ENCODE measurements around the gene ECHDC3.

ECHDC3 gene

GRCh38 chr10:11787374-11787773, 45.2 kb downstream of the ECHDC3 start:
- no peak for DNase-seq

DNA sequence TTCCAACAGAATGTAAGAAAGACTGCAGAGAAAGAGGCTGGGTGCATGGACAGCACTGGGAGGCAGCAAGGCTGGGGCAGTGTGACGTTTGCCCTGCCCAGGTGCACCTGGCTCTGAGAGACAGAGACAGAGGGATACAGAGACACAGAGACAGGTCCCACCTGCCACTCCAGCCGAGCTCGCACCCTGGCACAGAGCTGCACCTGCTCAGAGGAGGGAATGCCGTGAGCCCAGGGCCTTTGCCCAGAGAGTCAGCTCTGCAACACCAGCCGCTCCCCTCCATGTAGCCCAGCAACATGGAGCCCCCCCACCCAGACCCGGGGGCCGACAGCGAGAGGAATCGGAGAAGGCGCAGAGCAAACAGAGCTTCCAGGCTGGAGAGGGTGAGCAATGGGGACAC, 45.7 kb downstream of the ECHDC3 start:
- no peak for DNase-seq

- no peak for DNase-seq
These were observed 47.1 kb downstream of the ECHDC3 start for GRCh38 chr10:11789306-11789705.

DNA sequence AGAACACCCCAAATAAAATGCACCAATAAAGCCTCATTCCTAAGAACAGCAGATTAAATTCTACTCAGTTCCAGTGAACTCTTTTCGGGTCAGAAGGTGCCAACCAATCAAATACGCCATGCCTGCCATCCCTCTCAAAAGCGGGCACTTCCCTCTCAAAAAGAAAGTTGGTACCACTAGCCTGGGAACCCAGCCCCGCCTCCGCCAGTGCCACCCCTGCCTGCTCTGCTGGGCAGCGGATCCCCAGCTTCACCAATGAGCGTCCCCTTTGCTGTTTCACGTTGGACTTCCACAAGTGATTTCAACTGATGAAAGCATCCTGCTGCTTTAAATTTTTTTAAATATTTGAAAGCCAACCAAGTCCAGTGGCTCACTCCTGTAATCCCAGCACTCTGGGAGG, 47.8 kb downstream of the ECHDC3 start:
- DNase-seq, result no peak

- no peak for DNase-seq
These were observed 51.7 kb downstream of the ECHDC3 start for GRCh38 chr10:11793762-11794479.

GRCh38 chr10:11794566-11794965, 52.4 kb downstream of the ECHDC3 start:
- no peak for DNase-seq

DNA sequence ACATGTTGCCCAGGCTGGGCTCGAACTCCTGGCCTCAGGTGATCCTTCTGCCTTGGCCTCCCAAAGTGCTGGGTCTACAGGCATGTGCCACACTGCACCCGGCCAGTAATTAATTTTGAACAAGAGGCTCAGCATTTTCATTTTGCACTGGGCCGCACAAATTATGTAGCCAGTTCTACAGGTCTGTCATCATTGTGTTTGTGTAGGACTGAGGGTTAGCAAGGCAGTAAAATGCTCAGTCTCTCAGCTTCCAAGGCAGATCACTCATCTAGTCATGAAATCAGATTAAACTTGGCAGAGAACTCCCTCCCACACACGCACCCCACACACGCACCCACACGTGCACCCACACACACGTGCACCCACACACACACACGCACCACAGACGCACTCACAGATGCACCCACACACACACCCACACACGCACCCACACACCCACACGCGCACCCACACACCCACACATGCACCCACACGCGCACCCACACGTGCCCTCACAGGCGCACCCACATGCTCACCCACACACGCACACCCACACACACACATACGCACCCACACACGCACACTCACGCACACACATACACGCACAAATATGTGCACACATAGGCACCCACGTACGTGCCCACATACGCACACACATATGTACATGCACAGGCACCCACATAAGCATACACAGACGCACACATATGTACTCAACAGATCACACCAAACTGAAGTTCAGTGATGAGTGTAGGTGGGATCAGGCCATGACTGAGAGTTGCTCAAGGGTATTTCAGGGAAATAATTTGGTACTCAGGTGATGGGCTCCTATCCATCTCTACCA, 53.1 kb downstream of the ECHDC3 start:
- DNase-seq, result no peak

DNA sequence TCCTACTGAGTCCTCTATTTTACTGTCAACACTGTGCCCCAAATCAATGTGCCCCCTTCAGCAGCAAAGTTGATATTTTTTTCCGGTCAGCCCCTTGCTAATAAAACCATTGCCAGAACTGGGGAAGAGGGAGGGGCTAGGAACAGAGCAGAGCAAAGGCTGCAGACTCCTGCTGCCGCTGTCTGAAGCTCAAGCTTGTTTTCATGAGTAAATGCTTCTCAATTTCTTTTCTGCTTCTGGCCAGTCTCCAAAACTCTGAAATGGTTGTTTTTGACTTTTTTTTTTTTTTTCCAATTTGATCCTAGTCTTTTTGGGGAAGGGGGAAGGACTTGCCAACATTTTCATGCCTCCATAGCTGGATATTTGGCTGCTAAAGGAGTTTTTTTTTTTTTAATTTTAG, 54.3 kb downstream of the ECHDC3 start:
- DNase-seq, result no peak

DNA sequence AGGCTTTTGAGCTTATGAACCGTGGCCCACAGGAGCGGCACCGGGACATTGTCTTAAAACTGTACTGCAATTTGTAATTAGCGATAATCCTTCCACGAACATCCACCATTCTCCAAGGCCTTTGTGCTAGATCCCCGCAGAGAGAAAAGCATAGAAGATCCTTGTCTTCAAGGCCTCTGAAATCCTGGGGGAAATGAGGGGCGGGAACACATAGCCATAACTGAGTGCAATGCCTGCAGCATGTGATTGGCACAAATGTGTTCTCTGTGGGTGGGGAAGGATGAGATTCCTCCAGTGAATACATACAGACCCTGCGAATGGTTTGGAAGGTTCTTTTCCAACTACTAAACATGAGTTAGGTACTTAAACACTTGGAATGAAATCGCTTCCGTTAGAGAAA, 55.1 kb downstream of the ECHDC3 start:
- DNase-seq, result no peak

DNA sequence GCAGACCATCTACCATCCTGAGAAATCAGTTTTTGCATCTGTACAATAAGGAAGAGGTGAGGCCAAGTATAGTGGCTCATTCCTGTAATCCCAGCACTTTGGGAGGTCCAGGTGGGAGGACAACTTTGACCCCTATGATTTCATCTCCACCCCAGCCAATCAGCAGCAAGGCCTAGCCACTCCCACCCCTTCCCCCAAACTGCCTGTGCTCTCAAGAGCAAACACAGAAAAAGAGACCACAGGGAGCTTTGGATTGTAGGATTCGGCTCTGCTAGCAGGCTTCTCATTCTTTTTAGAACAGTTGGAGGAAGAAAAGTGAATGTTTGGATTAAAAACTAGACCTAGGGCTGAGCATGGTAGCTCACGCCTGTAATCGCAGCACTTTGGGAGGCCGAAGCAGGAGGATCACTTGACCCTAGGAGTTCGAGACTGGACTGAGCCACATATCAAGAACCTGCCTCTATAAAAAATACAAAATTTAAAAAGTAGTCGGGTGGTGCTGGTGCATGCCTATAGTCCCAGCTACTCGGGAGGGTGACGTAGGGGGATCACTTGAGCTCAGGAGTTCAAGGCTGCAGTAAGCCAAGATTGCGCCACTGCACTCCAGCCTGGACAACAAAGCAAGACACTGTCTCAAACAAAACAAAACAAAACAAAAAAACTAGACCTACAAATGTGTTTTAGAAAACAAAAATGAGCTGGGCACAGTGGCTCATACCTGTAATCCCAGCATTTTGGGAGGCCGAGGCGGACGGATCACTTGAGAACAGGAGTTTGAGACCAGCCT, 55.9 kb downstream of the ECHDC3 start:
- no peak for DNase-seq

DNA sequence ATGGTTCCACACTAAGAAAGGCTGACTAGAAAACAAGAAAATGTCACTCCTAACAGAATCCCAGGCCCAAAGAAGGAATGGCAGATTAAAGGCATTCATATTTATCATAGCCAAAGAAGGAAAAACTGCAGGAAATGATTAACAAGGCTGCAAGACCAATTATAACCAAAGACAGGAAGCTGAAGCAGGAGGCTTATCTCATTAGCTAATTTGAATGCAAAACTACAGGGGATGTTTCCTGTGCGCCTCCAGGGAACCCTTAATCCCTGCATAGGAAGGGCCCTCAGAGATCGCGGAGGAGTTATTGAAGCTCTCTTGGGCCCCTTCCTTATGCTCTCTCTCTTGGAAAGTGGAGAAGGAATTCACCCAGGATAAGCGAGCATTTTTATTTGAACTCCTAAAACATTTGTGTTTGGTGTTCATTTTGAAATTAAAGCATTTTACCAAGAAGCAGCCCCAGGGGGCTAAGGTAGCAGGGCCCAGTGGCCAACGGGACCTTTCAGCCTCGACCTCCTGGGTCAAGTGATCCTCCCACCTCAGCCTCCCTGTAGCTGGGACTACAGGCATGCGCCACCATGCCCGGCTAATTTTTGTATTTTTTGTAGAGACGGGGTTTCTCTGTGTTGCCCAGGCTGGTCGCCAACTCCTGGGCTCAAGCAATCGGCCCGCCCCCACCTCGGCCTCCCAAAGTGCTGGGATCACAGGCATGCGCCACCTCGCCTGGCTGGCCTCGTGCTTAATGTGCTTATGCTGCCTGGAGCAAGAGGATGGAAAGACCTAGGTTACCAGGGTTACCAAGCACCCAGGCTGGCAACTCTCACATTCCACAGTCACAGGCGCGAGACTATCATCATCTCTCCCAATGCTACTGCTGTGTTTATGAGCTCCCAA, 56.9 kb downstream of the ECHDC3 start:
- no peak for DNase-seq

GRCh38 chr10:11799736-11800080, 57.5 kb downstream of the ECHDC3 start:
- DNase-seq, result no peak

GRCh38 chr10:11804336-11804735, 62.2 kb downstream of the ECHDC3 start:
- DNase-seq, result no peak

- no peak for DNase-seq
These were observed 63.6 kb downstream of the ECHDC3 start for GRCh38 chr10:11805792-11806191.

DNA sequence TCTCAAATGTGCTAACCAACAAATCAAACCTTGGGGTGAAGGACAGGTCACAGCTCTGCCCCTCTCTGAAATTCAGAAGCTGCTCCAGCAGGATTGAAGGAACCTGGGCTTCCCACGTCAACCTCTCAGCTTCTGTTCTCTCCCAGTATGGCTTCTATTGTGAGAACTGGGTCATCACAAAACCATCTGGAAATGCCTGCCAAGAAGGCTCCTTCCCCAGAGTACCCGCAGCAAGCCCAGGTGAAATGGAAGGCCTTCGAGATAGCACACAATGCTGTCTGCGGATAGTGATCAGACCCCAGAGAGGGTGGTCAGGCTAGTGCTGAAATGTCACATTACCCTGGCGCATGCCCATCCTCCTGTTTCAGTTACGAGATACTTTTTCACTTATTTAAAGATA, 64.5 kb downstream of the ECHDC3 start:
- DNase-seq, result no peak

GRCh38 chr10:11808808-11809207, 66.6 kb downstream of the ECHDC3 start:
- no peak for DNase-seq

DNA sequence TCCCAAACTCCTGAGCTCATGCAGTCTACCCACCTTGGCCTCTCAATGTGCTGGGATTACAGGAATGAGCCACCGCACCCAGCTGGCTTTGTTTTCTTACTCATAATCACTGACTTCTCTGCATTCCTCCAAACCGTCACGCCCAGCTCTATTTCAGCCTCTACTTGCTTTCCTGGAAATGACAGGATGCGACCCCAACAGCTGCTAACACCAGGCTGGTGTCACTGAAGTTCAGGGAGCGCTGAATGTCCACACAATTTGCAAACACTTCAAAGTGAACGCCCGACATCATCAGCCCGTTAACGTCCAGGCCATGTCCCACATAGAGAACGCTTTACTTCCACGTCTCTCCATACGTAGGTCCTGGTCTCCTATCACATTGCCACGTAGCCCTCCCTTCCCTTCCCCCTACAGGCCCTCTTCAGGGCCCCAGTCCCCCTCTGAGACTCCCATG, 68.2 kb downstream of the ECHDC3 start:
- DNase-seq, result no peak

DNA sequence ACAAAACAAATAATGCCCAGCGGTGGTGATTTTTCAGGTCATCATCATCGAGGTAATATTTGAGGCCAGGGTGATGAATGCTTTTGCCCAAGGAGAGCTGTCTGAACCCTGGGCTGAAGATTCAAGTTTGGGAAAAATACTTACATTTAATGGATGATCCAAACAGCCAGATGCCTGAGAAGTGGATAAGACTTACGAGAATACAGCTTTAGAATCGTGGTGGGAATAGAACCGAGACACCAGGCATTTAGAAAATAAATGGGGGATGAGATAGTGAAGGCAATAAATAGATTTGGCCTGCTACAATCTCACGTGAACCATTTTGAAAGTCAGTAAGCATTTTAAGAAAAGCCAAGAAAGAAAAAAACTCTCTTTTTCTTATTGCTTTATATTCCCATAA, 68.8 kb downstream of the ECHDC3 start:
- DNase-seq, result no peak

- DNase-seq, result no peak
These were observed 71.0 kb downstream of the ECHDC3 start for GRCh38 chr10:11813177-11813576.

All from activated effector memory CD4-positive, alpha-beta T cell treated with anti-CD3 and anti-CD28 coated beads, Interleukin-2, amount 50 U/mL, for 16 hours (primary cell).